Erythroblast (primary cell): ENCODE data around the gene KCNK4.

Source experiments
- GATA1 ChIP-seq: IDR thresholded peaks from 2 replicates; pipeline ENCODE4 v1.6.1; 2011; ENCODE audit warnings: low read depth, mild to moderate bottlenecking, control low read depth, low read length, moderate library complexity
- POLR2A ChIP-seq: IDR thresholded peaks from 2 replicates; pipeline ENCODE4 v1.6.1; 2011; ENCODE audit warnings: mild to moderate bottlenecking, low read length

DNA sequence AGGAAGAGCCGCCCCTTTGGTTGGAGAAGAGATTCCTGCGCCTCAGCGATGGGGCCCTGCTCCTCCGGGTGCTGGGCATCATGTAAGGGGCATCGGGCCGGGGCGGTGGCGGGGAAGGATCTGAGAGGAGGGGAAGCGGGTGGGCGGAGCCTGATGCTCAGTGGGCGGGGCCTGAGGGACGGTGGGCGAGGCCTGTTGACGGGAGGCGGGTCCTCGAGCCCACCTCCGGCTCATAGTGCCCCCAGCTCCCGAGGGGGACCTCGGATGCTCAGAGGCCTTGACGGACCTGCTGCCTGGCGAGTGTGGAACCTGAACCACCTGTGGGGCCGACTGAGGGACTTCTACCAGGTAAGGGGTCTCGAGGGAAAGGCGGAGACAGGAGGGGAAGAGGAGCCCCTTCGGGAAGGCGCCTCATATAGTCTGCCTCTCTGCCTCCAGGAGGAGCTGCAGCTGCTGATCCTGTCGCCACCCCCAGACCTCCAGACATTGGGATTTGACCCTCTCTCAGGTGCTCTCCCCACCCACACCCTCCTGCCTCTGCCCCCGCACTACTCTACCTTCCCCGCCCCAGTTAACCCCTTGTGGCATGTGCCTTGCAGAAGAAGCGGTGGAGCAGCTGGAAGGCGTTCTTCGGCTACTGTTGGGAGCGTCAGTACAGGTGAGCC, 49.7 kb downstream of the KCNK4 start:
- TF ChIP-seq POLR2A (peak; percentile 43), GATA1 (no peak)
